ENCODE data around the gene MLLT10.

The MLLT10 gene

GRCh38 chr10:21505711-21506278 lies 28.2 kb upstream of the MLLT10 start:
- Histone ChIP-seq H3K27ac (ENCODE audit: low read depth, low read length) (no peak overlapping the region), H3K4me3 (ENCODE audit: low read depth in 1 of 2, low read length in 2 of 2) (no peak overlapping the region), H3K9ac (ENCODE audit: low read length) (no peak overlapping the region), H3K27me3 (ENCODE audit: control insufficient read depth in 1 of 2, insufficient read depth in 2 of 2, low read length in 2 of 2) (no peaks in the 10 kb centered on the region), H3K36me3 (ENCODE audit: insufficient read depth, low read length) (no peaks in the 10 kb centered on the region), H3K4me1 (ENCODE audit: insufficient read depth, low read length) (peaks cover 3% of the 10 kb centered on the region), H3K9me3 (ENCODE audit: low read length) (no peaks in the 10 kb centered on the region)

GRCh38 chr10:21506351-21506750 lies 27.7 kb upstream of the MLLT10 start:
- Histone ChIP-seq H3K4me1 (ENCODE audit: insufficient read depth, low read length) (peaks cover 7% of the 10 kb centered on the region), H3K27ac (ENCODE audit: low read depth, low read length) (no peak overlapping the region), H3K9me3 (ENCODE audit: low read length) (no peaks in the 10 kb centered on the region), H3K4me3 (ENCODE audit: low read depth in 1 of 2, low read length in 2 of 2) (no peak overlapping the region), H3K27me3 (ENCODE audit: control insufficient read depth in 1 of 2, insufficient read depth in 2 of 2, low read length in 2 of 2) (no peaks in the 10 kb centered on the region), H3K36me3 (ENCODE audit: insufficient read depth, low read length) (no peaks in the 10 kb centered on the region), H3K9ac (ENCODE audit: low read length) (no peak overlapping the region)

- Histone ChIP-seq H3K27ac (ENCODE audit: low read depth, low read length) (no peak overlapping the region), H3K4me1 (ENCODE audit: insufficient read depth, low read length) (peaks cover 13% of the 10 kb centered on the region)
These were observed 26.9 kb upstream of the MLLT10 start for GRCh38 chr10:21507150-21507549.

GRCh38 chr10:21508706-21509331 lies 25.2 kb upstream of the MLLT10 start:
- H3K4me1 ChIP-seq (ENCODE audit: insufficient read depth, low read length), result peaks cover 21% of the 10 kb centered on the region
- no peak overlapping the region for H3K4me3 ChIP-seq (ENCODE audit: low read depth in 1 of 2, low read length in 2 of 2)
- H3K9ac ChIP-seq (ENCODE audit: low read length), result no peak overlapping the region
- H3K27ac ChIP-seq (ENCODE audit: low read depth, low read length), result no peak overlapping the region
- no peaks in the 10 kb centered on the region for H3K27me3 ChIP-seq (ENCODE audit: control insufficient read depth in 1 of 2, insufficient read depth in 2 of 2, low read length in 2 of 2)
- no peaks in the 10 kb centered on the region for H3K9me3 ChIP-seq (ENCODE audit: low read length)
- no peaks in the 10 kb centered on the region for H3K36me3 ChIP-seq (ENCODE audit: insufficient read depth, low read length)

More at GRCh38 chr10:21507150-21507549, 26.9 kb upstream of the MLLT10 start:
- no peak overlapping the region for H3K9ac ChIP-seq (ENCODE audit: low read length)
- H3K4me3 ChIP-seq (ENCODE audit: low read depth in 1 of 2, low read length in 2 of 2), result no peak overlapping the region
- H3K27me3 ChIP-seq (ENCODE audit: control insufficient read depth in 1 of 2, insufficient read depth in 2 of 2, low read length in 2 of 2), result no peaks in the 10 kb centered on the region
- no peaks in the 10 kb centered on the region for H3K9me3 ChIP-seq (ENCODE audit: low read length)
- H3K36me3 ChIP-seq (ENCODE audit: insufficient read depth, low read length), result no peaks in the 10 kb centered on the region

GRCh38 chr10:21509341-21510240 lies 24.4 kb upstream of the MLLT10 start:
- no peaks in the 10 kb centered on the region for H3K9me3 ChIP-seq (ENCODE audit: low read length)
- H3K27me3 ChIP-seq (ENCODE audit: control insufficient read depth in 1 of 2, insufficient read depth in 2 of 2, low read length in 2 of 2), result no peaks in the 10 kb centered on the region
- peak overlapping the region; percentile 41 for H3K27ac ChIP-seq (ENCODE audit: low read depth, low read length)
- no peaks in the 10 kb centered on the region for H3K36me3 ChIP-seq (ENCODE audit: insufficient read depth, low read length)
- peak overlapping the region; percentile 40 to 44 for H3K4me3 ChIP-seq (ENCODE audit: low read depth in 1 of 2, low read length in 2 of 2)
- peaks cover 21% of the 10 kb centered on the region for H3K4me1 ChIP-seq (ENCODE audit: insufficient read depth, low read length)
- H3K9ac ChIP-seq (ENCODE audit: low read length), result no peak overlapping the region

GRCh38 chr10:21510241-21511094 lies 23.6 kb upstream of the MLLT10 start:
- Histone ChIP-seq H3K27me3 (ENCODE audit: control insufficient read depth in 1 of 2, insufficient read depth in 2 of 2, low read length in 2 of 2) (no peaks in the 10 kb centered on the region), H3K4me3 (ENCODE audit: low read depth in 1 of 2, low read length in 2 of 2) (peak overlapping the region; percentile 40 to 44), H3K9ac (ENCODE audit: low read length) (no peak overlapping the region), H3K4me1 (ENCODE audit: insufficient read depth, low read length) (peaks cover 25% of the 10 kb centered on the region), H3K27ac (ENCODE audit: low read depth, low read length) (peak overlapping the region; percentile 0), H3K9me3 (ENCODE audit: low read length) (no peaks in the 10 kb centered on the region), H3K36me3 (ENCODE audit: insufficient read depth, low read length) (no peaks in the 10 kb centered on the region)

- Histone ChIP-seq H3K4me1 (ENCODE audit: insufficient read depth, low read length) (peaks cover 25% of the 10 kb centered on the region), H3K9ac (ENCODE audit: low read length) (no peak overlapping the region), H3K27me3 (ENCODE audit: control insufficient read depth in 1 of 2, insufficient read depth in 2 of 2, low read length in 2 of 2) (no peaks in the 10 kb centered on the region), H3K9me3 (ENCODE audit: low read length) (no peaks in the 10 kb centered on the region), H3K27ac (ENCODE audit: low read depth, low read length) (no peak overlapping the region), H3K36me3 (ENCODE audit: insufficient read depth, low read length) (no peaks in the 10 kb centered on the region), H3K4me3 (ENCODE audit: low read depth in 1 of 2, low read length in 2 of 2) (no peak overlapping the region)
These were observed 22.9 kb upstream of the MLLT10 start for GRCh38 chr10:21511095-21511570.

GRCh38 chr10:21511946-21512572 lies 22.0 kb upstream of the MLLT10 start:
- Histone ChIP-seq H3K9ac (ENCODE audit: low read length) (no peak overlapping the region), H3K4me1 (ENCODE audit: insufficient read depth, low read length) (peaks cover 25% of the 10 kb centered on the region), H3K27ac (ENCODE audit: low read depth, low read length) (no peak overlapping the region), H3K27me3 (ENCODE audit: control insufficient read depth in 1 of 2, insufficient read depth in 2 of 2, low read length in 2 of 2) (no peaks in the 10 kb centered on the region), H3K9me3 (ENCODE audit: low read length) (no peaks in the 10 kb centered on the region), H3K36me3 (ENCODE audit: insufficient read depth, low read length) (no peaks in the 10 kb centered on the region), H3K4me3 (ENCODE audit: low read depth in 1 of 2, low read length in 2 of 2) (no peak overlapping the region)

GRCh38 chr10:21512573-21513404 lies 21.2 kb upstream of the MLLT10 start:
- no peaks in the 10 kb centered on the region for H3K9me3 ChIP-seq (ENCODE audit: low read length)
- H3K4me1 ChIP-seq (ENCODE audit: insufficient read depth, low read length), result peaks cover 25% of the 10 kb centered on the region
- H3K27me3 ChIP-seq (ENCODE audit: control insufficient read depth in 1 of 2, insufficient read depth in 2 of 2, low read length in 2 of 2), result no peaks in the 10 kb centered on the region
- H3K9ac ChIP-seq (ENCODE audit: low read length), result no peak overlapping the region
- no peak overlapping the region for H3K27ac ChIP-seq (ENCODE audit: low read depth, low read length)
- no peak overlapping the region for H3K4me3 ChIP-seq (ENCODE audit: low read depth in 1 of 2, low read length in 2 of 2)
- H3K36me3 ChIP-seq (ENCODE audit: insufficient read depth, low read length), result no peaks in the 10 kb centered on the region

- no peaks in the 10 kb centered on the region for H3K36me3 ChIP-seq (ENCODE audit: insufficient read depth, low read length)
- no peak overlapping the region for H3K9ac ChIP-seq (ENCODE audit: low read length)
- H3K4me3 ChIP-seq (ENCODE audit: low read depth in 1 of 2, low read length in 2 of 2), result no peak overlapping the region
- peaks cover 25% of the 10 kb centered on the region for H3K4me1 ChIP-seq (ENCODE audit: insufficient read depth, low read length)
- H3K27me3 ChIP-seq (ENCODE audit: control insufficient read depth in 1 of 2, insufficient read depth in 2 of 2, low read length in 2 of 2), result no peaks in the 10 kb centered on the region
- no peak overlapping the region for H3K27ac ChIP-seq (ENCODE audit: low read depth, low read length)
- H3K9me3 ChIP-seq (ENCODE audit: low read length), result no peaks in the 10 kb centered on the region
These were observed 20.6 kb upstream of the MLLT10 start for GRCh38 chr10:21513405-21513788.
